ENCODE data around the gene SMAD4. TPM values are rescaled to one million over a fixed set of nuclear protein-coding genes. Genes with fewer than 3 reads are reported as not detected.

The SMAD4 gene
- total and polyA plus RNA-seq, 4 donors: 9.3 to 65.3 (median 29.1) TPM

GRCh38 chr18:51012441-51012840 lies 17.6 kb upstream of the SMAD4 start:
- TF ChIP-seq TAF1 (conservative IDR thresholded peaks at IDR 0.05): no peak
- TF ChIP-seq FOXA1 (IDR thresholded peaks at IDR 0.05): no peak
- no peak for TF ChIP-seq JUND (IDR thresholded peaks at IDR 0.05)
- TF ChIP-seq CTCF (IDR thresholded peaks at IDR 0.05; ENCODE audit: low read depth, low read length, missing input control): no peak
- no peak for TF ChIP-seq HNF4A (conservative IDR thresholded peaks at IDR 0.05)
- no peak for TF ChIP-seq FOXA2 (IDR thresholded peaks at IDR 0.05)
- no peak for TF ChIP-seq NR2F2 (IDR thresholded peaks at IDR 0.05)
- TF ChIP-seq GABPA (IDR thresholded peaks at IDR 0.05 in 1 of 2, conservative IDR thresholded peaks at IDR 0.05 in 1 of 2): no peak
- TF ChIP-seq HNF4G (IDR thresholded peaks at IDR 0.05): no peak
- no peak for TF ChIP-seq SP1 (IDR thresholded peaks at IDR 0.05)
- no peak for TF ChIP-seq MAX (IDR thresholded peaks at IDR 0.05)
- no peak for TF ChIP-seq YY1 (IDR thresholded peaks at IDR 0.05)
- TF ChIP-seq ZBTB33 (IDR thresholded peaks at IDR 0.05): no peak
- TF ChIP-seq REST (IDR thresholded peaks at IDR 0.05): no peak
- Histone ChIP-seq H3K4me3 (ENCODE audit: low read depth in 1 of 3, low read length in 3 of 3) (no peak overlapping the region), H3K27ac (ENCODE audit: low read depth in 1 of 2, low read length in 2 of 2) (no peak overlapping the region), H3K36me3 (ENCODE audit: control insufficient read depth in 4 of 4, insufficient read depth in 3 of 4, low read depth in 1 of 4, low read length in 3 of 4) (peaks cover 0 to 3% (median 0%) of the 10 kb centered on the region in 4 donors), H3K9me3 (ENCODE audit: control insufficient read depth in 4 of 4, low read length in 3 of 4) (no peaks in the 10 kb centered on the region), H3K4me1 (ENCODE audit: control insufficient read depth in 4 of 4, insufficient read depth in 4 of 4, low read length in 3 of 4) (no peaks in the 10 kb centered on the region), H3K27me3 (ENCODE audit: control insufficient read depth in 4 of 4, insufficient read depth in 4 of 4, low read length in 3 of 4) (no peaks in the 10 kb centered on the region), H3K9ac (ENCODE audit: low read depth in 1 of 2, low read length in 2 of 2) (no peak overlapping the region)
- 90% methylated on average over 3 of the region's 3 CpGs for WGBS
- no peak for DNase-seq (ENCODE audit: low spot score)

- Histone ChIP-seq H3K4me1 (ENCODE audit: control insufficient read depth in 4 of 4, insufficient read depth in 4 of 4, low read length in 3 of 4) (no peaks in the 10 kb centered on the region), H3K36me3 (ENCODE audit: control insufficient read depth in 4 of 4, insufficient read depth in 3 of 4, low read depth in 1 of 4, low read length in 3 of 4) (peaks cover 0 to 3% (median 0%) of the 10 kb centered on the region in 4 donors), H3K9ac (ENCODE audit: low read depth in 1 of 2, low read length in 2 of 2) (no peak overlapping the region), H3K27ac (ENCODE audit: low read depth in 1 of 2, low read length in 2 of 2) (no peak overlapping the region), H3K9me3 (ENCODE audit: control insufficient read depth in 4 of 4, low read length in 3 of 4) (no peaks in the 10 kb centered on the region), H3K27me3 (ENCODE audit: control insufficient read depth in 4 of 4, insufficient read depth in 4 of 4, low read length in 3 of 4) (no peaks in the 10 kb centered on the region), H3K4me3 (ENCODE audit: low read depth in 1 of 3, low read length in 3 of 3) (no peak overlapping the region)
- no peak for DNase-seq (ENCODE audit: low spot score)
- 96% methylated on average over 3 of the region's 3 CpGs for WGBS
- TF ChIP-seq CTCF (IDR thresholded peaks at IDR 0.05; ENCODE audit: low read depth, low read length, missing input control) (no peak), GABPA (IDR thresholded peaks at IDR 0.05 in 1 of 2, conservative IDR thresholded peaks at IDR 0.05 in 1 of 2) (no peak)
Measured at GRCh38 chr18:51013259-51013658, 16.8 kb upstream of the SMAD4 start.

Measured in liver (tissue), 9 donors.